Stimulated activated CD4-positive, alpha-beta T cell treated with anti-CD3 and anti-CD28 coated beads, Interleukin-1b, Interleukin-23, amount 100 ng/mL, for 4 hours (primary cell): ENCODE data around the gene PACRG.

Source experiments
- DNase-seq, 2 donors: peaks; one replicate each; pipeline ENCODE4 v3.0.0-alpha.2; 2020; ENCODE audit warnings: low read depth in 2 of 2

Gene PACRG

DNA sequence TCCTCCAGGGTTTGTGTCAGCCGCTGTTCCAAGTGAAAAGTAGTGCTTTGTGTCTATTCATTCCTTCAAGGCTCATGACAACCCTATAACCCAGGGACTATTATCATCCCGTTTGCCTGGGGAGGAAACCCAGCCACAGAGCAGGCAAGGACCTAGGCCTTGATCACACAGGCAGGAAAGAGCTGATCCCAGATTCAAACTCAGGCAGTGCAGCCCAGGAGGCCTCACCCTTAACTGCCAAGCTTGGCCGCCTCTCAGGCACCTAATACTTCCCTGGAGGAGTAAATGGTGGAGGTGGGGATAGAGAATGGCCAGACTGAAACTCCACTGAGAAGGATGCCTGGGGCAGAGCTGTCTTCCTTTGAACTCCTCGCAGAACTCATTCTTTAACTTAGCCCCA, 471.6 kb downstream of the PACRG start:
- DNase-seq = no peak

DNA sequence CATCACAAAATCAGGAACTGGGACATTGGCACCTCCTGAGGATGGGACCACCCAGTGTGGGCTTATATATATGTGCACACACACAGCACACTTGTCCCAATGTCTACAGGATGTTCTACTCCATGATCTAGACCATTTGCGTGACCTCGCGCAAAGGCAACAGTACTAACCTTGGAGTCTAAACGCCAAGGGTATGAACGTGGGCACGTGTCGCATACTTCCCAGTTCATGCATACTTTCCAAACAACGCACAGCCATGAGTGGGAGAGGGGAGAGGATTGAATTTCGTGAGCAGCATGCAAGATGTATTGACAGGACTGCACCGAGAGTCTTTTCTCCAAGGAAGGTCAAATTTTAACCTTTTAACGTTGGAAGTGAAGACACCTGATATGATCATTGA, 472.5 kb downstream of the PACRG start:
- no peak for DNase-seq

DNA sequence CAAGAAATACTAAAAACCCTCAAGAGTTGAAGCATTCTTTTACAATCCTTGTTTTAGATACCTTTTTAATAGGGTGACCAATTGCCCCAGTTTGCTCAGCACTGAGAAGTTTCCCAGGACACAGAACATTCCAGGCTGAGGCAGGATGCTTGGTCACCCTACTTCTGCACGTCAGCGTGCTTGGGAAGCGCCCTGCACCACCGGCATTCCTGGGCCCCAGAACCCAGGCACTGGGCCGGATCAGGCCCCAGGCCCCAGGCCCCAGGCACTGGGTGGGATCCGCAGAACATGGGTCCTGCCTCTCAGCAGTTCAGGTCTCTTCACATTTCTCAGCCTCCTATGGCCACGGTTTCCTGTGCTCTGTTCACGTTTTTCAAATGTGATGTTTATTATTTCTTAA, 472.9 kb downstream of the PACRG start:
- no peak for DNase-seq

DNA sequence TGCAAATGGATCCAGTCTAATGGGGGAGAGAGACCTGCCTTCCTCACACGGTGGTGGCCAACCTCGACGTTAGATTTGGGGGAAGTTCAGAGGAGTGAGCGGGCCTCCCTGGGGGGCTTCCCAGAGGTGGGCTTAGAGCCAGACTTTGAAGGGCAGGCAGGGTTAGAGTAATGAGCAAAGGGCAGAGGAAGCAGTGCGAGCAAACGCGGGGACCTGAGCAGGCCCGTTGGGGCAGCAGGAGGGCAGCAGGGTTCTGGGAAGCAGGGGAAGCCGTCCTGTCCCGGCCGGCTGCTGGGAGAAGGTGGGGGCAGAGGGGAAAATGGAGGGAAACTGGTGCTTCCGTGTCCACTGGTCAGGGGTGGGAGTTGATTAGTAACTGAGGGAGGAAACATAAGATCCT, 474.1 kb downstream of the PACRG start:
- no peak for DNase-seq

DNA sequence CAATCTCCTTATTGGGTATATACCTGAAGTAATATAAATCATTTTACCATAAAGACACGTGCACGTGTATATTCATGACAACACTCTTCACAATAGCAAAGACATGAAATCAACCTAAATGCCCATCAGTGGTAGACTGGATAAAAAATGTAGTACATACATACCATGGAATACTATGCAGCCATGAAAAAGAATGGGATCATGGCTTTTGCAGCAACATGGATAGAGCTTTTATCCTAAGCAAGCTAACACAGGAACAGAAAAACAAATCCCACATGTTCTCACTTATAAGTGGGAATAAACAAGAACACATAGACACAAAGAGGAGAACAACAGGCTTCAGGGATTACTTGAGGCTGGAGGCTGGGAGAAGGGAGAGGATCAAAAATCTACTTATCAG, 478.4 kb downstream of the PACRG start:
- DNase-seq = no peak

DNA sequence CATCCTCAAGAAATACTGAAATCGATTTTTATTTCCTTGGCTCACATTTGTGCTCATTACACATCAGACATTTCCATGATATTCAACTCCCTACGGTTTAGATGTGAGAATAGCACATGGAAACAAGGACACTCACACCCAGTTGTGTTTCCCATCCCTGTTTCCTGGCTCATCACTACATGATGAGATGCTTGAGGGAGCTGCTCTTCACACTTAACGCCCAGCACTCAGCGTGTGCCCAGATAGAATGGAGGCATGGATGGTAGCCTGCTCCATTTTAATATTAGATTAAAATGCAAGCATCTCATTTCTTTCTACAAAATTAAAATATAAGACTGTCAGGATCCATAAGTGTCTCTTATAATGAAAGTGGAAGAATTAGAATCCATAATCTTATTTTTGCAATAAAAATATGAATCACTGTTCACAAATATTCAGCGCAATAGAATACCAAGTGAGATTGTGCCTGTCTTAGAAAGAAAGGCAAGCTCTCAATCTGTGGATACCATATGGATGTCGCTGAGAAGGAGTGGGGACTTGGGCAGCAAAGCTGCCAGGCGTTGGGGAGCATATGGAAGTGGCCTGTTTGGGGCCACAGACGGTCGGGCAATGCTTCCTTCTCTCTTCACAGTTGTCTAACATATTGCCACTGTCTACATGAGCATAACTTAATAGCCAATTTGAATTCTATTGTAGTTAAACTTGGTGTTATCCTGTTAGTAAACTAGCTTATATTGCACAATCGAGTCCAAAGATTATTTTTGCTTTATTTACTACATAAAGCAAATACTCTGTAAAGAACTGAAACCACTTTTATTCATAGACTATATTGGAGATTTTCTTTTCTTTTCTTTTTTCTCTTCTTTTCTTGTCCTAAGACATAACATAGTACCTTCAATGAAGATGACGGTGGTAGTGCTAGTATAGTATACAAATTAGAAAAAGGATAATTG, 479.9 kb downstream of the PACRG start:
- DNase-seq = no peak

DNA sequence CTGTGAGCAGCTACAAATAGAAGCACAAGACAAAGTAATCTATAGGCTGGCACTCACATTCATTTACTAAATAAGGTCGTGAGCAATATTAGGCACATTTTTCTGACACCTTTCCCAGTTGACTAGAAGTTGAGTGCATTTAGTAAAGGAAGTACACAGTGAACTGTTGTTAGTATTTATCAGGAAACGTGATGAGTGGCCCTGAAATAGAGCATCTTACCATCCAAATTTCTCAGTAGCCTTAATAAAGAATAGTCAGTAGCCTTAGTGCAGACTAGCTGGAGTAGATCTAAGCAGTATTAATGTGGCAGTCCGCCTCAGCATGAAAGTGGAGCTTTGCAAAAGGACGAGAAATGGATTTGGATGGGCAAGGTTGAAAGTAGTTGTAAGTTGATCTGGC, 481.2 kb downstream of the PACRG start:
- no peak for DNase-seq

DNA sequence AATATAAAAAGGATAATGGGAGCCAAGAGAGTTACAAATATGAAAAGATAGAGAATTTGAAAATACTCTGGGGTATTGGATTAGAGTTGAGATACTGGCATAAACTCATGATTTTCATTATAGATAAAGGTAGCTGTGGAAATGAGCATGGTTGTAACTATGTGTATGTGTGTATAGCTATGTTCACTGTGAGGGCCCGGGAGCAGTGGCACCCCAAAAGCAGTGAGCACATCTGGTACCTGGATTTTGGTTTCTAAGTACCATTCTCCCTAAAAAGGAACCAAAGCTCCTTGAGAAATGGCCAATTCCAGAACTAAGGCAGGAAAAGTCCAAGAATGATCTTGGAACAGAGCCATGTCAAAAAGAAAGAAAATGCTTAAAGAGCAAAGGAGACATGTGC, 484.3 kb downstream of the PACRG start:
- DNase-seq = no peak

DNA sequence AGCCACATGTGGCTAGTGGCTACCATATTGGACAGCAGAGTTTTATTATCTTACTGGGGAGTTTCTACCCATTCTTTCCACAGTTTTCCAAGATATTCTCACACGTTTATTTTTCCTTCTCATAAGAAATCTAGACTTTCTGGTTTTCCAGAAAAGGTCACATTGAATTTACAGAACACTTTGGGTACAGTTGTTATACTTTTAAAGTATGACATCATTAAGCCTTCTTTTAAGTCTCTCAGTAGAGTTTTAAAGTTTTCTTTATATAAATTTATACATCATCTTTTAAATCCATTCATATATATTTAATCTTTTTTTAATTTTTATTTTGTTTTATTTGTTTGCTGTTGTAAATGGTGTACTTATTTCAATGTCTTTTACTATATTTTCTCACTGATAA, 486.5 kb downstream of the PACRG start:
- DNase-seq = no peak

DNA sequence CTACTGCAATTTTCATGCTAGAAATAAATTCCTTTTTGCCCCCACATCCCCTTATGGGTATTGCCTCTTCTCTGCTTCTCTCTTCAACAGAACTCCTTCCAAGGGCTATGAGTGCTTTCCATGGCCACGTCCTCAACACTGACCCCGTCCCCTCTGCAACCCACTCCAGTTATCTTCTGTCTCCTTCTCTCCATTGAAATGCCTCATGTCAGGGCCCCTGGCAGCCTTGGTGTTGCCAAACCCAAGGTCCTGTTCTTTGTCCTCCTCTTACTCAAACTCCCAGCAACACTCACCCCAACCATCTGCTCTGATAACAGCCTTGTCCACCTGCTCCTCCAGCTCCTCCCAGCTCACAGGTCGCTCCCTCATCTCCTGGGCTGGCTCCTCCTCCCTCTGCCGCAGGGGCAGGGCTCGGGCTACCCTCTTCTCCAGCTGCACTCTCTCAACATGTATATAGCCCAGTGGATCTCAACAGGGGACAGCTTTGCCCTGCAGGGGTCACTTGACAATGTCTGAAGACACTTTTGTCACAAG, 490.7 kb downstream of the PACRG start:
- DNase-seq = no peak

DNA sequence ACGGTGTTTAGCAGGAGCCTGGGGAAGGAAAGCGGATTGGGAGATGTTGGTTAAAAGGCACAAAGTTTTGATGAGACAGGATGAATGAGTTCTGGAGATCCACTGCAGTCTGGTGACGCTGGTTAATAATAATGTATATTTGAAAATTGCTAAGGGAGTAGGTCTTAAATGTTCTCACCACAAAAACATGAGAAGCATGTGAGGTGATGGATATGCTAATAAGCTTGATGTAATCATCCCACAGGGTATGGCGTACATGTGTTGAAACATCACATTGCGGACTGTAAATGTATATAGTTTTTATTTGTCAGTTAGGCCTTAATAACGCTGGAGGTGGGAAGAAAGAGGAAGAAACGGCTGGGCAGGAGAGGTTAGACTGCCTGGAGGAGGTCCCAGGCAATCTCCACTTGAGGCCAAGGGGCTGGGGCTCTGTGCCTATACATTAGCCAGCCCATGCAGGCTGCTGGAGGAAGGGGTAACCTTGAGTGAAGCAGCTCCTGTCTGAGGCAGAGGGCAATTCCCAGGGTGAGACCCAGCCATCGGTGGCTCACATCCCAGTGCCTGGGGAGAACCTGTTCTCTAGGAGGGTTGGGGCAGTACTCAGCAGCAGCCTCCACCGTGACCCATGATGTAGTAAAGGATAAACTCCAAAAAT, 498.5 kb downstream of the PACRG start:
- no peak for DNase-seq

DNA sequence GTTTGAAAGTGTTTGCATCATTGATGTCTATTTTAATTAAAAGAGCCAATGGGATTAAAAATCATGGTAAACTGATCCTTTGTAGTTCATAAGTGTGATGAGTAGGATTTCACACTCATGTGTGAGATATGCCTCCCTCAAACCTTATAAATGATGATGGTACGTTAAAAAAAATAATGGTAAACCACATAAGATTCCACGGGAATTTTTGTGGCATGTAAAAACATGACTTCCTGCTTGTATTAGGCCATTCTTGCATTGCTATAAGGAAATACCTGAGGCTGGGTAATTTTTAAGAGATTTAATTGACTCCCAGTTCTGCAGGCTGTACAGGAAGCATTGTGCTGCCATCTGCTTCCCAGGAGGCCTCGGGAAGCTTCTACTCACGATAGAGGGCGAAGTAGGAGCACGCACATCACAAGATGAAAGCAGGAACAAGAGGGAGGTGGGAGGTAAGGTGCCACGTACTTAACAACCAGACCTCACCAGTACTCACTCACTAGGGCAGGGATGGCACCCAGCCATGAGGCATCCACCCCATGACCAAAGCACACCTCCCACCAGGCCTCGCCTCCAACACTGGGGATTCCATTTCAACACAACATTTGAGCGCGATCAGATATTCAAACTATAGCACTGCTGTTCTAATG, 499.2 kb downstream of the PACRG start:
- DNase-seq = no peak

DNA sequence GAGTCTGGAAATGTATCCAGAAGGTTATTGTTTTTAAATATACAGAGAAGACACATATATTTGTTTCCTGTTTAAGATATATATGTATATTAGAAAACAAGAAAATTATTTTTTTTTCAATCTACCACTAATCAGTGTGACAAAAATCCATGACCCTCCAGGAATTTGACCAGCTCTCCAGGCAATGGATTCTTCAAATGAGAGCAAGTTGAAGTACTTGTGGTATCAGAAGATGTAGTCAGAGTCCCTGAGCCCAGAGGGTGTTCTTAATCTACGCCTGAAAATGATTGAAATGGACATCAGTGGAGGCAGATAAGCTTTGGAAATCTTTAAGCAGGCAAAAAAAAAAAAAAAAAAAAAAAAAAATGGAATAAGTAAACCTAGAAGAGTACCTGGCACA, 500.3 kb downstream of the PACRG start:
- no peak for DNase-seq

DNA sequence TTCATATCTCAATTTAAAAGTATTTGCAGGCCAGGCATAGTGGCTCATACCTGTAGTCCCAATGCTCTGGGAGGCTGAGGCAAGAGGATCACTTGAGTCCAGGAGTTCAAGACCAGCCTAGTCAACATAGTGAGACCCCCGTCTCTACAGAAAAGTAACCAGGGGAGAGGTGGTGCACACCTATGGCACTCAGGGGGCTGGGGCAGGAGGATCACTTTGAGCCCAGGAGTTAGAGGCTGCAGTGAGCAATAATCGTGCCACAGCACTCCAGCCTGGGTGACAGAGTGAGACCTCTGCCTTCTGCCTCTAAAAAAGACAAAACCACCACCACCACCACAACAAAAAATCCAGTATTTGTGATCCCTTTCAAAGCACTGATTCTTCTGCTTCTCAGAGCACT, 501.3 kb downstream of the PACRG start:
- DNase-seq = no peak

DNA sequence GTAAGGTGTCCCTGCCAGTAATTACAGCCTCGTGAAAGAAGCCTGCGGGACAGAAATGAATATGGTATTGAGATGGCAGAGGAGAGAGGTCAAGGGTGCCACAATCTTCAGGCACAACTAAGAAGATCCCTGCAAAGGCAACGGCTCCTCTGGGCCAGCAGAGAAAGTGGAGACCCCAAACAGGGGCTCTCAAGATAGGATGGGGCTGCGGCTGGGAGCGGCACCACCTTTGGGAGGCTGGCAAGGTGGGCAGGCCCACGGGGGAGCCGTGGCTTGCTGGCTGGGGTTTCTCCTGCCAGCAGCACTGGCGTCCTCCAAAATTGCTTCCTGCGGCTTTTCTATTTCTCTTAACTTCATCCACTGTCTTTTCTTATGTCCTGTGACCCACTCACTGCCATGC, 503.1 kb downstream of the PACRG start:
- no peak for DNase-seq

DNA sequence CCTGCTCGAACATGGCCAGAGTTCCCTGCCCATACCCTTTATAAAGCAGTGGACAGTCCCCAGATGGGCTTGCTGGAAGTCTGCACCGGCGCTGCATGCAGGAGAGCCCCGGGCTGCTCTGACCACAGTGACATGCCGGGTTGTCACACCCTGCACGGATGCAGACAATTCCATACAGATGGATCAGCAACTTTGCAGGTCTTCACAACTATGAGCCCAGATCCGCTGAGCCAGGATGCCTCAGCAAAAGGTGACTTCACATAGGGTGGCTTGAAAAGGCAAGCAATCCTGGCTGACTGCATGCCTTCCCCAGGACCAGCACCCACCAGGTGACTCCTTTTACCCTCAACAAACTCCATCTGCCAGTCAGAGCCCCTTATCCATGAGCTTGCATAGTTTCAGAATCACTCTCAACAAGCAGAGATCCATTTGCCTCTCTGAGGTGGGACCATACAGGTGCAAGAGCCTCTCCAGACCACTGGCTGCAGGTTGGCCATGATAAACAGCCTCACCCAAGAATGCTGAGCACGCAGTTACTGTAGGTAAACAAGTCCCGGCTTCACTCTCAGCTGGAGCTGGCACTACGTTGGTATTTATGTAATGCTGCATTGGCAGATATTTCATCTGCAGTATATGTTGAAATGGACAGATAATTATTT, 503.7 kb downstream of the PACRG start:
- DNase-seq = no peak

DNA sequence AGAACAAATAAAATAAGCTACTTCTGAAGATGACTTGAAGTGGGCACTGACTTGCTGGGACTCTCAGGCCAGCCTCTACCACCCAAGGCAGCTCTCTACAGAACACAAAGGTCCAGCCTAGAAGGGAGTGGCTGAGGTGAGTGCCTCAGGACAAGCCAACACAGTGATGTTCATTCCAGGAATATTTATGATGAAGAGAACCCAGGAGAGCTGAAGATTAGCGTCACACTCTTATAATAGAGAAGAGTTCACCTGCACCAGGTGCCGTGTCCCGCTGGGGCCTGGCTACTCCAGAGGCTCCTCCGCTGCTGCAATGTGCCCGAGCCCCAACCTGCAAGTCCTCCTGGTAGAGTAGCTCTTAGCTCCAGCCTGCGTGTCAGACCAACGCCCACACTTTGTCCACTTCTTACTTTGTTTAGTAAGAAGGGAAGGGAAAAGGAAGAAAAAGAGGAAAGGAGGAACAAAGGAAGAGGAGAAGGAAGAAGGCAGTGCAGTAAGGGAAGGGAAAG, 504.3 kb downstream of the PACRG start:
- no peak for DNase-seq

DNA sequence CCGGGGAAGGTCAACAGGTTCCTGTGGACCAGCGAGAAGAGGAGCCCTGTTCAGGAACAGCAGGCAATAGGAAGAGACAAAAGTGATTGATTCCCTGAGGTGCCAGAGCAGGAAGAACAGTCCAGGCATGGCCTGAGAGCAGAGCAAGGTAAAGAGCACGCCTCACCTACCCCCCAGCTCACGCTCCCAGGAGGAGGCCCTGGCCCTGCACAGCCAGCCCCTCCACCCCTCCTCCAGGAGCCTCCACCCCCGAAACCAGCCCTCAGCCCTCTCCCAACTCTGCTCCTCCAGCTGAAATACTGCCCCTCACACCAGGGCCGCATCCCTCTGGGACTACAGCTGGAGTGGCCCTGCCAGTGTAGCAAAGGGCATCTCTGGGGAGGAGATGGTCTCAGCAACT, 504.9 kb downstream of the PACRG start:
- no peak for DNase-seq

DNA sequence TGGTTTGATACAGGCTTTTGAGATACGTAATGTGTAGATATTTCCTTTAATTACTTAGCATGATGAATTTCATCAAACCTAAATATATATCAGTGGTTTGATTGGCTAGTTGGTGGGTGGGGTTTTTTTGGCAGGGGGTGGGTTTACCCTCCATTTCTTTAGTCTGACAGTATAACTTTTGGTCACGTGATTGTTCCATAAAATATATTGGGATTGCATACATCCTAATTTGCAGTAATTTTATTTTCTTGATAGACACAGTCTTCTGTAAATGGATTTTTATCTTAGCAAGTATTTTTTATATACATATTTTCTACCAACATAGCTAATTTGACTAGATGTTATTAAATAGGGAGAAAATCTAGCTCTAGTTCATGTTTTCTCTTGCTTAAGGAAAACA, 509.3 kb downstream of the PACRG start:
- no peak for DNase-seq

DNA sequence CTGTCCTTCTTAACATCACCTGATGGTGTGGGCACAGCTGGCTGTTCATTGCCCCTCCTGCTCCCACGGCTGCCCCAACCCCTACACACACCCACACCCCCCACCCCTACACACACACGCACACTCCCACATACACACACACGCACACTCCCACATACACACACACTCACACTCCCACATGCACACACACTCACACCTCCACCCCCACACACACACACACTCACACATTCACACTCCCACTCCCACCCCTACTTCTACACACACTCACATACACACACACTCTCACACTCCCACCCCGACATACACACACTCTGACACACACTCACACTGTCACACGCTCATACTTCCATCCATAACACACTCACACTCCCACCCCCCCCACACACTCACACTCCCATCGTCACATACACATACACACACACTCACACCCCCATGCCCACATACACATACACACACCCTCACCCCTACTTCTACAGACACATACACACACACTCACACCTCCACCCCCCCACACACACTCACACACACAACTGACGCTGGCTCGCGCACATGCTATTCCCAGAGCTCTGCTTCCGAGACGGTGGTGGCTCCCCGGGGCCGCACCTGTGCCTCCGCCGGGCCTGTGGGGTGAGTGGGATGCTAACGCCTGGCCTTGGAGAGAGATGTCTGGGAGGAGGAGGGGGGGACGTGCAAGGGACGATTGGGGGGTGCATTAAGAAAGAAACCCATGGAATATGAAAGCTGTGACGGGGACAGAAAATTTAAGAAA, 512.0 kb downstream of the PACRG start:
- no peak for DNase-seq

DNA sequence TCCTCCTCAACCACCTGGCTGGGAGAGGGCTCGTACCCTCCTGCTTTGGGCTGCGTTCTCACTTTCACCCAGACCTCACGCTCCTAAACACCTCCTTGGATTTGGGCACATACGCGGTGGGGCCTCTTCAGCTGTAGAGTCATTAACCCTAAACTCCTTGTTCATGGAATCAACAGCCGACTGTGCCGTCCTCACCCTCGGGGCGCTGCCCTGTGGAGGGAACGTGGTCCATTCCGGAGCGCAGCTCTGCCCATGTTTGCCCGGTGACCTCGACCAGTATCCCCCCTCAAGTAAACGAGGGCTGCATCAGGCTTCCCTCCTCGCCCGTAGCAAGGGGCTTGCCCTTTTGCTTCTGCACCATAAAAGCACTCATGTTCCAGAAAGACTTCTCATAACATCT, 512.8 kb downstream of the PACRG start:
- no peak for DNase-seq
